ENCODE data around the gene CLCNKB. TPM values are rescaled to one million over a fixed set of nuclear protein-coding genes. Genes with fewer than 3 reads are reported as not detected.
"Not testable (repeated sequence)": the region's sequence is repeated elsewhere in the genome, so short reads cannot be mapped to it uniquely, and the experiment has no call there.

CLCNKB gene
- total RNA-seq, 1 donor from 2014 or later, result 0.57 TPM

- Mint-ChIP-seq H3K27ac (ENCODE audit: unreplicated experiment) (no peak overlapping the region), H3K4me1 (ENCODE audit: low read depth) (no peaks in the 10 kb centered on the region), H3K4me3 (ENCODE audit: unreplicated experiment) (peak overlapping the region; percentile 59), H3K36me3 (ENCODE audit: low read depth) (no peaks in the 10 kb centered on the region), H3K27me3 (ENCODE audit: low read depth) (no peaks in the 10 kb centered on the region), H3K9me3 (ENCODE audit: low read depth) (no peaks in the 10 kb centered on the region)
- peak; percentile 54 for TF ChIP-seq CTCF (IDR thresholded peaks at IDR 0.05)
- DNase-seq (ENCODE audit: low spot score), result no peak
These were observed 5.1 kb downstream of the CLCNKB start for GRCh38 chr1:16048573-16049189.

- no peak for TF ChIP-seq CTCF (IDR thresholded peaks at IDR 0.05)
- Mint-ChIP-seq H3K36me3 (ENCODE audit: low read depth) (no peaks in the 10 kb centered on the region), H3K9me3 (ENCODE audit: low read depth) (no peaks in the 10 kb centered on the region), H3K4me3 (ENCODE audit: unreplicated experiment) (no peak overlapping the region), H3K4me1 (ENCODE audit: low read depth) (no peaks in the 10 kb centered on the region), H3K27me3 (ENCODE audit: low read depth) (no peaks in the 10 kb centered on the region), H3K27ac (ENCODE audit: unreplicated experiment) (no peak overlapping the region)
- no peak for DNase-seq (ENCODE audit: low spot score)
These were observed 6.7 kb downstream of the CLCNKB start for GRCh38 chr1:16050328-16050727.

GRCh38 chr1:16051039-16051438 is 7.5 kb downstream of the CLCNKB start:
- Mint-ChIP-seq H3K27ac (ENCODE audit: unreplicated experiment) (no peak overlapping the region), H3K36me3 (ENCODE audit: low read depth) (no peaks in the 10 kb centered on the region), H3K4me3 (ENCODE audit: unreplicated experiment) (no peak overlapping the region), H3K4me1 (ENCODE audit: low read depth) (peaks cover 4% of the 10 kb centered on the region), H3K27me3 (ENCODE audit: low read depth) (no peaks in the 10 kb centered on the region), H3K9me3 (ENCODE audit: low read depth) (no peaks in the 10 kb centered on the region)
- no peak for TF ChIP-seq CTCF (IDR thresholded peaks at IDR 0.05)
- no peak for DNase-seq (ENCODE audit: low spot score)

- not testable (repeated sequence) for H3K9me3 Mint-ChIP-seq (ENCODE audit: low read depth); H3K4me1 Mint-ChIP-seq (ENCODE audit: low read depth); H3K27ac Mint-ChIP-seq (ENCODE audit: unreplicated experiment); H3K27me3 Mint-ChIP-seq (ENCODE audit: low read depth); H3K36me3 Mint-ChIP-seq (ENCODE audit: low read depth); H3K4me3 Mint-ChIP-seq (ENCODE audit: unreplicated experiment); DNase-seq (ENCODE audit: low spot score)
These were observed 8.4 kb downstream of the CLCNKB start for GRCh38 chr1:16051949-16052348.

GRCh38 chr1:16053781-16054502 is 10.4 kb downstream of the CLCNKB start:
- no peak for TF ChIP-seq CTCF (IDR thresholded peaks at IDR 0.05)

More at GRCh38 chr1:16053781-16054502, 10.4 kb downstream of the CLCNKB start:
- H3K4me3 Mint-ChIP-seq (ENCODE audit: unreplicated experiment), result no peak overlapping the region
- peaks cover 6% of the 10 kb centered on the region for H3K4me1 Mint-ChIP-seq (ENCODE audit: low read depth)
- no peaks in the 10 kb centered on the region for H3K36me3 Mint-ChIP-seq (ENCODE audit: low read depth)
- H3K27ac Mint-ChIP-seq (ENCODE audit: unreplicated experiment), result no peak overlapping the region
- no peak for DNase-seq (ENCODE audit: low spot score)
- H3K27me3 Mint-ChIP-seq (ENCODE audit: low read depth), result peaks cover 2% of the 10 kb centered on the region
- H3K9me3 Mint-ChIP-seq (ENCODE audit: low read depth), result no peaks in the 10 kb centered on the region

Data from chondrocyte (in vitro differentiated cells).